B cell (primary cell): ENCODE results near the gene ACOT11. TPM values are rescaled to one million over a fixed set of nuclear protein-coding genes. Genes with fewer than 3 reads are reported as not detected.

Source experiments
- ATAC-seq: fragments of 200-7000 bp; cut with Tn5 transposase; one replicate; pipeline ENCODE4 v1.10.0; 2021; ENCODE audit warnings: low read depth, mild to moderate bottlenecking, moderate number of reproducible peaks, moderate library complexity
- CTCF ChIA-PET: fragments of 350-600 bp; sonication (Branson Sonifier 250); formaldehyde crosslinking; loops from one replicate; lab custom pipeline; 2021; ENCODE audit warnings: antibody characterized with exemption, inconsistent platforms; lab: Charles Lee
- POLR2A ChIA-PET: fragments of 350-600 bp; sonication (Branson Sonifier 250); formaldehyde crosslinking; loops from one replicate; lab custom pipeline; 2021; ENCODE audit warnings: antibody characterized with exemption; lab: Charles Lee
- DNase-seq: peaks from one replicate; pipeline ENCODE4 v3.0.0; 2013
- H2AFZ ChIP-seq: 2 replicates; pipeline ENCODE4 v1.6.1; 2012; ENCODE audit warnings: mild to moderate bottlenecking, low read depth, low read length; ENCODE audit not compliant: insufficient read depth, poor library complexity, severe bottlenecking
- H3K27ac ChIP-seq, 2 donors: 1 replicate in 1 of 2; 2 replicates in 1 of 2; pipeline ENCODE4 v1.5.1; 2012 to 2013; ENCODE audit warnings: low read length in 2 of 2, mild to moderate bottlenecking in 2 of 2, moderate library complexity in 1 of 2
- H3K27me3 ChIP-seq, 4 experiments: fragments of 200-600 bp in 1 of 4; sonication (generic) in 1 of 4; replicated peaks in 1 of 4; 1 replicate in 2 of 4; 2 replicates in 2 of 4; pipeline versions ENCODE4 v1.6.1 to v1.7.0; 2013 to 2016; ENCODE audit warnings: low read length in 3 of 4, mild to moderate bottlenecking in 2 of 4, mixed read lengths in 1 of 4, moderate library complexity in 1 of 4; ENCODE audit not compliant: insufficient read depth in 4 of 4, control insufficient read depth in 3 of 4; ENCODE audit errors: control extremely low read depth in 1 of 4
- H3K36me3 ChIP-seq, 2 experiments: replicated peaks in 1 of 2; 1 replicate in 1 of 2; 2 replicates in 1 of 2; pipeline versions ENCODE4 v1.6.1 to v1.7.1; 2013; ENCODE audit warnings: low read length in 1 of 2; ENCODE audit not compliant: insufficient read depth in 2 of 2, control insufficient read depth in 1 of 2; ENCODE audit errors: control extremely low read depth in 1 of 2, extremely low read depth in 1 of 2
- H3K4me1 ChIP-seq, 2 donors: fragments of 200-600 bp in 1 of 2; sonication (generic) in 1 of 2; 1 replicate in 1 of 2; 2 replicates in 1 of 2; pipeline versions ENCODE4 v1.5.1 to v1.6.1; 2013 to 2017; ENCODE audit warnings: low read length in 2 of 2; ENCODE audit not compliant: control insufficient read depth in 2 of 2, insufficient read depth in 2 of 2
- H3K4me2 ChIP-seq: replicated peaks from 2 replicates; pipeline ENCODE3; 2012; ENCODE audit warnings: mild to moderate bottlenecking, low read depth, low read length; ENCODE audit not compliant: poor library complexity, severe bottlenecking
- H3K4me3 ChIP-seq, 5 experiments: fragments of 200-600 bp in 1 of 5; sonication (generic) in 1 of 5; 1 replicate in 3 of 5; 2 replicates in 2 of 5; pipeline versions ENCODE4 v1.5.1 to v1.7.0; 2011 to 2016; ENCODE audit warnings: low read length in 4 of 5, mild to moderate bottlenecking in 4 of 5, low read depth in 2 of 5, control low read depth in 1 of 5, moderate library complexity in 1 of 5; ENCODE audit not compliant: insufficient read depth in 1 of 5; ENCODE audit errors: control extremely low read depth in 1 of 5, extremely low read depth in 1 of 5
- H3K79me2 ChIP-seq: fragments of 200-600 bp; sonication (generic); one replicate; pipeline ENCODE4 v1.6.0; 2016; ENCODE audit warnings: low read length; ENCODE audit not compliant: control insufficient read depth, insufficient read depth
- H3K9ac ChIP-seq: fragments of 200-600 bp; sonication (generic); 2 replicates; pipeline ENCODE4 v1.6.1; 2017; ENCODE audit warnings: mild to moderate bottlenecking, low read length, moderate library complexity
- H3K9me3 ChIP-seq, 3 donors: one replicate each; pipeline versions ENCODE4 v1.6.1 to v1.7.1; 2013; ENCODE audit warnings: low read length in 2 of 3; ENCODE audit not compliant: control insufficient read depth in 2 of 3, insufficient read depth in 1 of 3; ENCODE audit errors: control extremely low read depth in 1 of 3
- H4K20me1 ChIP-seq: 2 replicates; pipeline ENCODE4 v1.6.0; 2012; ENCODE audit warnings: mild to moderate bottlenecking, low read length; ENCODE audit not compliant: insufficient read depth, control insufficient read depth, poor library complexity, severe bottlenecking
- H3K27ac Mint-ChIP-seq: one replicate; pipeline ENCODE4 v1.8.0; 2021; ENCODE audit warnings: mixed read lengths
- H3K27me3 Mint-ChIP-seq: one replicate; pipeline ENCODE4 v1.8.0; 2021; ENCODE audit warnings: mixed read lengths
- H3K4me1 Mint-ChIP-seq: one replicate; pipeline ENCODE4 v1.8.0; 2021; ENCODE audit warnings: mixed read lengths
- H3K4me3 Mint-ChIP-seq: one replicate; pipeline ENCODE4 v1.8.0; 2021; ENCODE audit warnings: mixed read lengths
- H3K9me3 Mint-ChIP-seq: one replicate; pipeline ENCODE4 v1.8.0; 2022; ENCODE audit warnings: mixed read lengths; ENCODE audit not compliant: insufficient read depth
- CTCF ChIP-seq: fragments of 200-600 bp; IDR thresholded peaks from one replicate; pipeline ENCODE4 v1.8.0; 2022; ENCODE audit warnings: antibody characterized with exemption, mild to moderate bottlenecking
- EZH2 ChIP-seq: IDR thresholded peaks from 2 replicates; pipeline ENCODE4 v1.6.1; 2012; ENCODE audit warnings: borderline replicate concordance, low read depth, mild to moderate bottlenecking, moderate library complexity, low read length; ENCODE audit not compliant: insufficient read depth, poor library complexity, severe bottlenecking
- WGBS: methylation state at CpG from one replicate; pipeline ENCODE4 v1.1.5; 2013; ENCODE audit warnings: missing lambda C conversion rate; ENCODE audit not compliant: insufficient coverage; 5-methylcytosine and 5-hydroxymethylcytosine counted together
- intact Hi-C: fragments of 100-400 bp; cut with micrococcal nuclease; formaldehyde crosslinking; loops from one replicate; pipeline ENCODE4 v1.10.0; 2022
- polyA plus RNA-seq: library from polyadenylated mRNA; depleted of rRNA; stranded (reverse); fragments of >200 nt; gene quantifications from 2 replicates; pipeline ENCODE4 v1.2.3, GENCODE V29; 2012
- total RNA-seq, 2 donors: library from RNA; stranded (reverse); fragments of 120-200 nt in 1 of 2; gene quantifications; 1 replicate in 1 of 2; 2 replicates in 1 of 2; pipeline versions ENCODE4 v1.2.3 to v1.2.4, GENCODE V29; 2013 to 2022

The ACOT11 gene
- total and polyA plus RNA-seq, 2 donors (not counting 1 experiment from before 2014, with no cell fraction given): 0.03 to 0.07 TPM

GRCh38 chr1:54537611-54538010 is 10.4 kb upstream of the ACOT11 start:
- ChIA-PET CTCF (no interaction called here), POLR2A (no interaction called here)
- Histone ChIP-seq H3K4me1 (peaks cover 9% of the 10 kb centered on the region in 2 donors), H3K9me3 (peaks cover 0 to 5% (median 0%) of the 10 kb centered on the region in 3 donors), H3K36me3 (no peaks in the 10 kb centered on the region), H2AFZ (no peak overlapping the region), H3K4me3 (no peak overlapping the region), H3K27ac (no peak overlapping the region), H3K27me3 (peaks cover 0 to 16% (median 3%) of the 10 kb centered on the region in 4 experiments), H4K20me1 (no peaks in the 10 kb centered on the region), H3K79me2 (no peaks in the 10 kb centered on the region), H3K4me2 (no peak overlapping the region), H3K9ac (no peak overlapping the region)
- no peak for TF ChIP-seq CTCF
- no peak for TF ChIP-seq EZH2
- Mint-ChIP-seq H3K9me3 (no peaks in the 10 kb centered on the region), H3K4me1 (peaks cover 7% of the 10 kb centered on the region), H3K4me3 (no peak overlapping the region), H3K27me3 (peaks cover 25% of the 10 kb centered on the region), H3K27ac (no peak overlapping the region)
- intact Hi-C loops: no loop called here
- ATAC-seq: no peak
- WGBS: 72% methylated on average over 3 of the region's 4 CpGs
- no peak for DNase-seq

GRCh38 chr1:54538538-54538937 is 9.5 kb upstream of the ACOT11 start:
- H4K20me1 ChIP-seq: no peaks in the 10 kb centered on the region
- TF ChIP-seq EZH2: no peak
- TF ChIP-seq CTCF: no peak
- WGBS: 91% methylated on average over 8 of the region's 8 CpGs
- peaks cover 11 to 12% of the 10 kb centered on the region in 2 donors for H3K4me1 ChIP-seq
- CTCF ChIA-PET: no interaction called here
- H3K27me3 ChIP-seq: peaks cover 0 to 22% (median 6%) of the 10 kb centered on the region in 4 experiments
- no peaks in the 10 kb centered on the region for H3K79me2 ChIP-seq
- no peak overlapping the region for H2AFZ ChIP-seq
- no peak overlapping the region for H3K4me3 Mint-ChIP-seq
- H3K27ac Mint-ChIP-seq: no peak overlapping the region
- H3K36me3 ChIP-seq: no peaks in the 10 kb centered on the region
- intact Hi-C loops: no loop called here
- ATAC-seq (no peak), DNase-seq (no peak)
- no peak overlapping the region for H3K9ac ChIP-seq
- no peaks in the 10 kb centered on the region for H3K9me3 Mint-ChIP-seq
- peaks cover 34% of the 10 kb centered on the region for H3K27me3 Mint-ChIP-seq
- no peak overlapping the region for H3K27ac ChIP-seq
- peaks cover 14% of the 10 kb centered on the region for H3K4me1 Mint-ChIP-seq
- POLR2A ChIA-PET: no interaction called here
- H3K4me3 ChIP-seq: no peak overlapping the region
- H3K9me3 ChIP-seq: peaks cover 0 to 5% (median 0%) of the 10 kb centered on the region in 3 donors
- no peak overlapping the region for H3K4me2 ChIP-seq
